GM19455 (cell line): ENCODE measurements around the gene TMEM212.
"Not testable (repeated sequence)": the region's sequence is repeated elsewhere in the genome, so short reads cannot be mapped to it uniquely, and the experiment has no call there.

ENCODE experiments used
- ATAC-seq: cut with Tn5 transposase; IDR thresholded peaks from one replicate; pipeline ENCODE4 v1.9.1; 2021; ENCODE audit not compliant: unreplicated experiment

The TMEM212 gene

GRCh38 chr3:171812811-171813210 lies 30.3 kb upstream of the TMEM212 start:
- ATAC-seq: no peak

- no peak for ATAC-seq
Observed at GRCh38 chr3:171813278-171813896, 29.8 kb upstream of the TMEM212 start.

GRCh38 chr3:171813897-171814460 lies 29.2 kb upstream of the TMEM212 start:
- ATAC-seq: no peak

- ATAC-seq: not testable (repeated sequence)
Observed at GRCh38 chr3:171814662-171815061, 28.5 kb upstream of the TMEM212 start.

- no peak for ATAC-seq
Observed at GRCh38 chr3:171815973-171816595, 27.1 kb upstream of the TMEM212 start.

GRCh38 chr3:171817074-171817800 lies 25.9 kb upstream of the TMEM212 start:
- no peak for ATAC-seq

- no peak for ATAC-seq
Observed at GRCh38 chr3:171821044-171821443, 22.1 kb upstream of the TMEM212 start.

GRCh38 chr3:171821778-171822358 lies 21.3 kb upstream of the TMEM212 start:
- no peak for ATAC-seq

- ATAC-seq: no peak
Observed at GRCh38 chr3:171822431-171823106, 20.6 kb upstream of the TMEM212 start.

GRCh38 chr3:171824116-171824515 lies 19.0 kb upstream of the TMEM212 start:
- ATAC-seq: no peak

GRCh38 chr3:171824824-171825221 lies 18.3 kb upstream of the TMEM212 start:
- no peak for ATAC-seq

- no peak for ATAC-seq
Observed at GRCh38 chr3:171825222-171825828, 17.8 kb upstream of the TMEM212 start.

GRCh38 chr3:171827385-171827784 lies 15.8 kb upstream of the TMEM212 start:
- no peak for ATAC-seq

- ATAC-seq: no peak
Observed at GRCh38 chr3:171827836-171828458, 15.2 kb upstream of the TMEM212 start.

GRCh38 chr3:171828902-171829770 lies 14.0 kb upstream of the TMEM212 start:
- ATAC-seq: no peak

GRCh38 chr3:171829841-171830517 lies 13.2 kb upstream of the TMEM212 start:
- peak; percentile 55 for ATAC-seq

GRCh38 chr3:171830518-171830875 lies 12.7 kb upstream of the TMEM212 start:
- no peak for ATAC-seq

GRCh38 chr3:171831936-171832335 lies 11.2 kb upstream of the TMEM212 start:
- ATAC-seq: no peak

- no peak for ATAC-seq
Observed at GRCh38 chr3:171832989-171833388, 10.2 kb upstream of the TMEM212 start.
